G401 (cell line): Measurements from ENCODE around the gene DCC. TPM values are rescaled to one million over a fixed set of nuclear protein-coding genes. Genes with fewer than 3 reads are reported as not detected.

Experiments
- DNase-seq: peaks from one replicate; pipeline ENCODE4 v3.0.0-alpha.2; 2015; ENCODE audit warnings: low spot score
- in situ Hi-C: cut with HindIII; loops from 2 replicates; pipeline ENCODE4 v1.10.0; 2016; ENCODE audit warnings: low sequenced_read_pairs, mixed read lengths
- total RNA-seq: library from RNA; depleted of rRNA; stranded (reverse); fragments of >200 nt; shearing (Covaris generic); gene quantifications from 2 replicates; pipeline ENCODE4 v1.2.3, GENCODE V29; 2014; rRNA removed

DCC gene
- total RNA-seq: not detected in 2 replicates

- peak; percentile 24 for DNase-seq
- in situ Hi-C loops: no loop called here
Observed at GRCh38 chr18:52339891-52340371, at the start of gene DCC. Gene DCC, plus strand, starts transcription at chr18:52340197. Its CDS starts 591 bp downstream, at chr18:52340788.

- DNase-seq: no peak
- in situ Hi-C loops: no loop called here
Observed at GRCh38 chr18:52310651-52311050, 29.3 kb upstream of the DCC start.

- no peak for DNase-seq
- in situ Hi-C loops: no loop called here
Observed at GRCh38 chr18:52311331-52311730, 28.7 kb upstream of the DCC start.

- DNase-seq: no peak
- in situ Hi-C loops: no loop called here
Observed at GRCh38 chr18:52312346-52312745, 27.7 kb upstream of the DCC start.

DNA sequence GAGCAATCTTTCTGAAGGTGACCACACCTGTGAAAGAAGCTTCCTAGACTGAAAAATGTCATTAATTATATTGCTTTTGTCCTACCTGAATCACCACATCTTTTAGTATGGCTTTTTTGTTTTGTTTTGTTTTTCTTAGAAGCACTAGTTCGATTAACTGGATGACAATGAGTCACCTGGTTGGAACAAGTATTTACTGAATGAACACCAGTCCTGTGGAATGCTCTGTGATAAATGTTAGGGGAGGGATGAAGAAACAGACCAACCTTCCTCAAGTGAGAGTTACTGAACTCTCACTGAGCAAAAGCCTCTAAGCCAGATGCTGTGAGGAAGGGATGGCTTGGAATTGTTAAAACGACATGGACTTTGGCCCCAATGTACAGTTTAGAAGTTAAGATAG lies 26.8 kb upstream of the DCC start:
- in situ Hi-C loops: no loop called here
- DNase-seq: no peak

GRCh38 chr18:52319424-52319983 lies 20.5 kb upstream of the DCC start:
- in situ Hi-C loops: no loop called here
- no peak for DNase-seq

DNA sequence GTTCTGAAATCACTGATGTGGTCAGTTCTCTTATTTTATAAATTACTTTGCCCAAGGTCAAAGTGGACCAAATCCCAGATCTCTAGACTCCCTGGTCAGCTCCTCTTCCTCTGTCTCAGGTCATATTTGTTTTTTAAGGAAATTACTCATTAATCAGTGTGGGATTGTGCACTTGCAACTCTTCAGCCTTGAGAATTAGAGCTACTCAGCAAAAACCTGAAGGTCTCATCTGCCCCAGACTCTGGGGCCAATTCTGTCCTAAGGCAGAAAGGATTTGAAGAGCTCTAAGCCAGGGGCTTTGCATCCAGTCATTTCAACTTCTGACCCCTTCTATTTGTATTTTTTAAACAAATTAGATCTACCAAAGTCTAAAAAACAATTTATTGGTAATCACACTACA lies 17.7 kb upstream of the DCC start:
- in situ Hi-C loops: no loop called here
- no peak for DNase-seq

DNA sequence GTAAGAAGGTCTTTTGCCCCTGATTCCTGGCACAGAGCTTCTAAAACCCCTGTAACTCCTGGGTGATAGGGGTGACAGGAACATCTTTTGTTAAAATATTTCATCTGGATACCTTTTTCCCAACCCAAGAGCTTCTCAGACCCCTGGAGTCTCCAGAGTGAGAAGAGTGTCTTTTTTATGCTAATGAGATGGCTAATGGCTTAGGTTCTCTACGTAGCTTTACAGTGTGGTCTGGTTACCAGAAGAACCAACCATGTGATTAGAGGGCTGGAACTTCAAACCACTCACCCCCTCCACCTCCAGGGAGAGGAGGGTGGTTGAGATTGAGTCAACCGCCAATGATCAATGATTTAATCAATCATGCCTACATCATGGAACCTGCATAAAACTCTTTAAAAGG lies 16.2 kb upstream of the DCC start:
- no peak for DNase-seq
- in situ Hi-C loops: no loop called here

GRCh38 chr18:52325997-52326396 lies 14.0 kb upstream of the DCC start:
- no peak for DNase-seq
- in situ Hi-C loops: no loop called here

DNA sequence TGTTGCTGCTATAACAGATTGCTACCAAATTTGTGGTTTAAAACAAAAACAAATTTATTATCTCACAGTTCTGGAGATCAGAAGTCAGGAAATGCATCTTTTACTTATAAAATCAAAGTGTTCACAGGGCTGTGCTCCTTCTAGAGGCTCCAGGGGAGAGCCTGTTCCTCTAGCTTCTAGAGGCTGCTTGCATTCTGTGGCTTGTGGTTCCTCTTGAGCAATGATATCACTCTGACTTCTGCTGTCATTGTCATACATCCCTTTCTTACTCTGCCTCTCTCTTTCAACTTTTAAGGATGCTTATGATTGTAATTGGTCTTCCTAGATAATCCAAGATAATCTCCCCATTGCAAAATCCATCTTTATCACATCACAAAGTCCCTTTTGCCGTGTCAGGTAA lies 6.1 kb upstream of the DCC start:
- in situ Hi-C loops: no loop called here
- no peak for DNase-seq

- in situ Hi-C loops: no loop called here
Observed at GRCh38 chr18:52334307-52334706, 5.7 kb upstream of the DCC start.

GRCh38 chr18:52334896-52335295 lies 5.1 kb upstream of the DCC start:
- DNase-seq: no peak
- in situ Hi-C loops: no loop called here

More at GRCh38 chr18:52334307-52334706, 5.7 kb upstream of the DCC start:
- no peak for DNase-seq

DNA sequence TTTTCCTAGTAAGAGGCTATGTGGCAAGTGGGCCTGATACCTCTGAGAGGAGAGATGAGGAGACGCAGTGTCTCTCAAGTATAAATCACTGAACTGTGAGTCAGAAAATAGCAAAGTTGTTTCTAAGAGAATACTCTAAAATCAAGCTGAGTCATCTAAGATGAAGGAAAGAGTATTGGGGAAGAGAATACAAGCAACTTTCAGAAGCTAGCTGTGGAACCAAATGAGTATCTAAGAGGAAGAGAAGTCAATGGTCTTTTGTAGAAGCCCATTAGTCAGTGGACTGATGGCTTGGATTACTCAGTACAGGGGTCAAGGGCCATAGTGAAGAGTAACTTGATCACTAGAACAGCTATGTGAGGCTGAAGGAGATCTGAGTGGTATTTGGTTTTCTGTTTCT lies 2.7 kb upstream of the DCC start:
- DNase-seq: no peak
- in situ Hi-C loops: no loop called here

GRCh38 chr18:52340406-52341102 lies 557 bp downstream of the DCC start:
- in situ Hi-C loops: no loop called here
- no peak for DNase-seq

DNA sequence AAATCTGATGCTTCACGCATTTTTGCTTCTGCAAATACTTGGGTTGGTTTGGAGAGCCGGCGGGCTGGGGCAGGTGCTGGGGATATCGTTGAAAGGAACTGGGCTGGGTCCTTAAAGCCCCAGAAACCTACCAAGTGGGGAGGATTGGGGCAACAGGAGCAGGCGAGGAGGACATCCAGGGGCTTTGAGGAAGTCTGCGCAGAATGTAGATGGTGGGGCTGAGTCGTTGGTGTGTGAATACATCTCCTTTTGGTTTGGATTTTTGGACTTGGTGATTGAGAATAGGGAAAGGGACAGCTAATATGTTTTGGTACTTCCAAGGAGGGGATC lies 1.1 kb downstream of the DCC start:
- DNase-seq: no peak
- in situ Hi-C loops: no loop called here

DNA sequence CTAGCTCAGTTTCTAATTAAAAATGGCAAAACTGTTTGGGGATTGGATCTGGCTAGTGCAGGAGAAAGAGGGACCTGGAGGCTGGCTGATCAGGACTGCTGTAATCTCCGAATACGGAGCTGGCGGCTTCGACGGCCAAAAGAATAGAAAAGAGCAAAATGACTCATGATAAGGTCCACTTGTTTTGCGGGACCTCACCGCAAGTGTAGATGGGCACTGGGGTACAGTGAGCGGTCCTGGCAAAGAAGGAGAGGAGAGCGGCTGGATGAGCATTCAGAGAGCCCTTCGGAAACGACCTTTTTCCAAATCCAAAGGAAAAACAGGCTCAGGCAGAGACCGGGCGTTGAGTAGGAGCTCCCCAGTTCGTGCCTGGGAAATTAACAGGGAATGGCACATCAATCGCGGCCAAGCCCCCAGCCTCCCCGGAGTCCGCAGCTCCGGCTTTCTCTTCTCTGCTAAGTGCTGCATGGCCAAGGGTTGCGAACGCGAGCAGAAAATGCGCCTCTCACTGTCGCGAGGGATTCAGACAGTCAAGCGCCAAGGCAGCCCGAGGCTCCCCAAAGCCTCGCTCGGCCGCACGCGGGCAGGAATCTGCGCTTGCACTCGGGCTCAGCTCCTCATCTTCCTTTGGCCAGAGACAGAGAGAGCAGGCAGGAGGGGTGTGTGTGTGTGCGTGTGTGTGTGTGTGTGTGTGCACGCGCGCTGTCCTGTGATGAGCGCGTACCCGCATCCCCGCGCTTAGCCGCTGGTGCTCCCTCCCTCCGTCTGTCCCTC lies 1.8 kb downstream of the DCC start:
- no peak for DNase-seq
- in situ Hi-C loops: no loop called here

- in situ Hi-C loops: no loop called here
- no peak for DNase-seq
Observed at GRCh38 chr18:52342456-52342855, 2.5 kb downstream of the DCC start.

DNA sequence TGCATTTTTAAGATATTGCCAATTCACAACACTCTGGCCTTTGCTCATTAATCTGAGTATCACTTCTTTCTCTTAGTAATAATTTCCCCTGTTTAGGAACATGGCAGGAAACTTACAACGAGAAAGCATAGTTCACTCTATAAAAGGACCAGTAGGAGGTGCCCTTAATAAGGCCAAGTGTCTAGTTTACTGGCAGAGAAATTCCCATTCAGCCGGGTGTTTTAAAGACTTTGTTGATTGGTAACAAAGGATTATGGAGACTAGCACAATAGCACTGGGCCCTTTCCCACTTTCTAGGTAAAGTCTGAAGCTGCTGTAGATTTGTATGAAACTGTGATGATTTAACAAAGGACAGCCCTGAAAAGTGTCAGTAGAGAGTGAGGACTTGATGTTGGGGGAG lies 3.1 kb downstream of the DCC start:
- no peak for DNase-seq
- in situ Hi-C loops: no loop called here

DNA sequence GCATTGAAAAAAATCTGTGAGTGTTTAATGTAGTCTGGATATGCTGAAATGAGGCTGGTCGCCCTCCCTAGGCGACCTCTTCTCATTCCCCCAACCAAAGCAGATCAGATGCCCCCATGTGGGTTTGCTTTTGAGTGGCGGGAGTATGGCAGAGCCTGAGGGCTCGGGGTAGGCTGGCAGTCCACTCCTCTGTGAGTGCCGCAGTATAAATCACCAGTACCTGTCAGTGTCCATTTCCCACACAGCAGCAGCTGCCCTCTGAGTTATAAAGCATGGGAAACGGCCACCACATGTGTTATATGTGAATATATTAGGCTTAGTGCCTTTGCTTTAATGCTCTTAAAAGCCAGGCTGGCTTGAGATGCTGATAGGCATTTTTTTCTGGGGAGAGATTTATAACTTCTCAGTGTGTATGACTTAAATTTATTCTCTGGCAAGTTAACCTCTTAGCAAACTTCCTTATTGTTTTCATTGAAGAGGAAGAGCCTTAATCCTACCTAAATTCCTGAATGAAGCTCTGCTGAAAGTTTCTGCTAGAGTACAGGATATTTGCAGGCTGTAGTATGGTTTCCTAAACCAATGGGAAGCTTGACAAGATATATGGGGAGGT lies 3.8 kb downstream of the DCC start:
- no peak for DNase-seq
- in situ Hi-C loops: no loop called here

- DNase-seq: no peak
- in situ Hi-C loops: no loop called here
Observed at GRCh38 chr18:52344881-52345280, 4.9 kb downstream of the DCC start.
